ENCODE results near the gene SIRPD. TPM values are rescaled to one million over a fixed set of nuclear protein-coding genes. Genes with fewer than 3 reads are reported as not detected.

The SIRPD gene
- total RNA-seq, 1 experiment from 2014 or later, result not detected

- ChIA-PET CTCF (interaction anchor here (0.6 to 2.0 kb wide), 3 partner anchors 12 to 260 kb away, joined by 3 to 5 read pairs (median 3); no protein-coding TSS in a partner anchor), POLR2A (interaction anchor here (0.6 to 1.3 kb wide), 2 partner anchors 24 to 33 kb away, joined by 3 read pairs; no protein-coding TSS in a partner anchor)
- Mint-ChIP-seq H3K27me3 (ENCODE audit: insufficient read depth, unreplicated experiment) (peaks cover 14% of the 10 kb centered on the region), H3K36me3 (ENCODE audit: insufficient read depth, unreplicated experiment) (no peaks in the 10 kb centered on the region), H3K4me3 (ENCODE audit: unreplicated experiment) (no peak overlapping the region), H3K4me1 (ENCODE audit: insufficient read depth, unreplicated experiment) (no peaks in the 10 kb centered on the region), H3K27ac (ENCODE audit: low read depth, unreplicated experiment) (no peak overlapping the region), H3K9me3 (ENCODE audit: unreplicated experiment) (no peaks in the 10 kb centered on the region)
- TF ChIP-seq, protein P1, sequence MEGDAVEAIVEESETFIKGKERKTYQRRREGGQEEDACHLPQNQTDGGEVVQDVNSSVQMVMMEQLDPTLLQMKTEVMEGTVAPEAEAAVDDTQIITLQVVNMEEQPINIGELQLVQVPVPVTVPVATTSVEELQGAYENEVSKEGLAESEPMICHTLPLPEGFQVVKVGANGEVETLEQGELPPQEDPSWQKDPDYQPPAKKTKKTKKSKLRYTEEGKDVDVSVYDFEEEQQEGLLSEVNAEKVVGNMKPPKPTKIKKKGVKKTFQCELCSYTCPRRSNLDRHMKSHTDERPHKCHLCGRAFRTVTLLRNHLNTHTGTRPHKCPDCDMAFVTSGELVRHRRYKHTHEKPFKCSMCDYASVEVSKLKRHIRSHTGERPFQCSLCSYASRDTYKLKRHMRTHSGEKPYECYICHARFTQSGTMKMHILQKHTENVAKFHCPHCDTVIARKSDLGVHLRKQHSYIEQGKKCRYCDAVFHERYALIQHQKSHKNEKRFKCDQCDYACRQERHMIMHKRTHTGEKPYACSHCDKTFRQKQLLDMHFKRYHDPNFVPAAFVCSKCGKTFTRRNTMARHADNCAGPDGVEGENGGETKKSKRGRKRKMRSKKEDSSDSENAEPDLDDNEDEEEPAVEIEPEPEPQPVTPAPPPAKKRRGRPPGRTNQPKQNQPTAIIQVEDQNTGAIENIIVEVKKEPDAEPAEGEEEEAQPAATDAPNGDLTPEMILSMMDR (IDR thresholded peaks at IDR 0.05; ENCODE audit: unreplicated experiment), result no peak
- intact Hi-C loops (cut with micrococcal nuclease), result no loop called here
- BruUV-seq (replicated peaks), result no TSS peak
- DNase-seq (ENCODE audit: unreplicated experiment), result no peak
Measured at GRCh38 chr20:1513801-1514200, 43.7 kb downstream of the SIRPD start.

DNA sequence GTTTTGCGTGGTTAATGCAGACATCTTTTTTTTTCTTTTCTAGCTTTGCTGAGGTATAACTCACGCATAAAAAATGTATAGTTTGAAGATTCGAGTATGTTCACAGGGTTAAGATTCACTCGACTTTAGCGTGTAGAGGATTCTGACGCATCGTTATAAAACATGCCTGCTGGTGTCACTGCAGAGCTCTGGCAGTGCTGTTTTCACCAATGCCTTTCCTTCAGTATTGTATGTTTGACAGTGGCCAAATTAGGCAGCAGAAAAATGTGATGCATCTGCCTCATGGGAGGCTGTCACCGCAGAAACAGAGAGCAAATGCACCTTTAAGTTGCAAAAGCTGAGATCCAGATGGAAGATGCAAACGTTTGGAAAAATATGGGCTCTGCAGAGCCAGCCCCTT is 48.3 kb downstream of the SIRPD start:
- Mint-ChIP-seq H3K36me3 (ENCODE audit: insufficient read depth, unreplicated experiment) (no peaks in the 10 kb centered on the region), H3K4me3 (ENCODE audit: unreplicated experiment) (no peak overlapping the region), H3K9me3 (ENCODE audit: unreplicated experiment) (no peaks in the 10 kb centered on the region), H3K4me1 (ENCODE audit: insufficient read depth, unreplicated experiment) (peaks cover 24% of the 10 kb centered on the region), H3K27me3 (ENCODE audit: insufficient read depth, unreplicated experiment) (peaks cover 14% of the 10 kb centered on the region), H3K27ac (ENCODE audit: low read depth, unreplicated experiment) (no peak overlapping the region)
- BruUV-seq (replicated peaks), result no TSS peak
- TF ChIP-seq, protein P1 (IDR thresholded peaks at IDR 0.05; ENCODE audit: unreplicated experiment), result peak; percentile 65
- intact Hi-C loops (cut with micrococcal nuclease), result loop anchor here (1.0 kb wide), 2 partner anchors 225 to 268 kb away; no protein-coding TSS in a partner anchor
- peak; percentile 49 for DNase-seq (ENCODE audit: unreplicated experiment)
- POLR2A ChIA-PET, result interaction anchor here (0.7 to 3.5 kb wide), 5 partner anchors 10 to 268 kb away, joined by 4 to 20 read pairs (median 12); no protein-coding TSS in a partner anchor
- CTCF ChIA-PET, result interaction anchor here (0.7 to 10.5 kb wide), 40 partner anchors 8 to 615 kb away, joined by 3 to 615 read pairs (median 4); partner anchors contain the start of genes NSFL1C and SIRPB2

GRCh38 chr20:1508574-1508973 is 48.9 kb downstream of the SIRPD start:
- no peak for DNase-seq (ENCODE audit: unreplicated experiment)
- Mint-ChIP-seq H3K27ac (ENCODE audit: low read depth, unreplicated experiment) (no peak overlapping the region), H3K27me3 (ENCODE audit: insufficient read depth, unreplicated experiment) (peaks cover 14% of the 10 kb centered on the region), H3K9me3 (ENCODE audit: unreplicated experiment) (no peaks in the 10 kb centered on the region), H3K4me3 (ENCODE audit: unreplicated experiment) (no peak overlapping the region), H3K36me3 (ENCODE audit: insufficient read depth, unreplicated experiment) (no peaks in the 10 kb centered on the region), H3K4me1 (ENCODE audit: insufficient read depth, unreplicated experiment) (peaks cover 26% of the 10 kb centered on the region)
- ChIA-PET CTCF (interaction anchor here (0.6 to 10.5 kb wide), 31 partner anchors 9 to 615 kb away, joined by 3 to 615 read pairs (median 5); partner anchors contain the start of genes NSFL1C and SIRPB2), POLR2A (interaction anchor here (0.7 to 3.5 kb wide), 6 partner anchors 9 to 269 kb away, joined by 3 to 20 read pairs (median 8); partner anchors contain the start of gene NSFL1C)
- intact Hi-C loops (cut with micrococcal nuclease), result no loop called here
- no TSS peak for BruUV-seq (replicated peaks)
- TF ChIP-seq, protein P1 (IDR thresholded peaks at IDR 0.05; ENCODE audit: unreplicated experiment), result no peak

GRCh38 chr20:1507276-1507675 is 50.2 kb downstream of the SIRPD start:
- H3K36me3 Mint-ChIP-seq (ENCODE audit: insufficient read depth, unreplicated experiment), result no peaks in the 10 kb centered on the region
- intact Hi-C loops (cut with micrococcal nuclease), result no loop called here
- no TSS peak for BruUV-seq (replicated peaks)
- H3K27me3 Mint-ChIP-seq (ENCODE audit: insufficient read depth, unreplicated experiment), result peaks cover 14% of the 10 kb centered on the region
- H3K4me1 Mint-ChIP-seq (ENCODE audit: insufficient read depth, unreplicated experiment), result peaks cover 30% of the 10 kb centered on the region
- DNase-seq (ENCODE audit: unreplicated experiment), result no peak
- no peaks in the 10 kb centered on the region for H3K9me3 Mint-ChIP-seq (ENCODE audit: unreplicated experiment)
- ChIA-PET POLR2A (interaction anchor here (1.0 to 5.7 kb wide), 6 partner anchors 17 to 227 kb away, joined by 3 to 150 read pairs (median 4); partner anchors contain the start of gene NSFL1C), CTCF (interaction anchor here (0.8 to 10.5 kb wide), 9 partner anchors 17 to 665 kb away, joined by 3 to 615 read pairs (median 8); partner anchors contain the start of gene NSFL1C)
- no peak overlapping the region for H3K4me3 Mint-ChIP-seq (ENCODE audit: unreplicated experiment)
- H3K27ac Mint-ChIP-seq (ENCODE audit: low read depth, unreplicated experiment), result no peak overlapping the region
- TF ChIP-seq, protein P1 (IDR thresholded peaks at IDR 0.05; ENCODE audit: unreplicated experiment), result no peak
